WERI-Rb-1 (cell line): ENCODE results near the gene NBAS.

Source experiments
- DNase-seq: peaks from one replicate; pipeline ENCODE4 v3.0.0-alpha.2; 2020
- H3K27ac ChIP-seq: fragments of 250-450 bp; sonication (Bioruptor Pico); 2 replicates; pipeline ENCODE4 v1.5.1; 2020; ENCODE audit warnings: mild to moderate bottlenecking, moderate library complexity
- H3K27me3 ChIP-seq: fragments of 250-450 bp; sonication (Bioruptor Pico); 2 replicates; pipeline ENCODE4 v1.5.1; 2021; ENCODE audit warnings: mild to moderate bottlenecking, low read depth, moderate library complexity; ENCODE audit not compliant: insufficient read depth, severe bottlenecking
- H3K36me3 ChIP-seq: fragments of 250-450 bp; sonication (Bioruptor Pico); 2 replicates; pipeline ENCODE4 v1.5.1; 2020; ENCODE audit warnings: mild to moderate bottlenecking, moderate library complexity
- H3K4me3 ChIP-seq: 2 replicates; pipeline ENCODE4 v1.5.1; 2011; ENCODE audit warnings: low read depth, mild to moderate bottlenecking, control low read depth, low read length
- H3K9me3 ChIP-seq: fragments of 250-450 bp; sonication (Bioruptor Pico); 2 replicates; pipeline ENCODE4 v1.5.1; 2021; ENCODE audit warnings: mild to moderate bottlenecking, moderate library complexity; ENCODE audit not compliant: severe bottlenecking
- CTCF ChIP-seq: IDR thresholded peaks from 2 replicates; pipeline ENCODE4 v1.5.1; 2011; ENCODE audit warnings: low read depth, mild to moderate bottlenecking, control low read depth, inconsistent platforms, low read length

The NBAS gene

DNA sequence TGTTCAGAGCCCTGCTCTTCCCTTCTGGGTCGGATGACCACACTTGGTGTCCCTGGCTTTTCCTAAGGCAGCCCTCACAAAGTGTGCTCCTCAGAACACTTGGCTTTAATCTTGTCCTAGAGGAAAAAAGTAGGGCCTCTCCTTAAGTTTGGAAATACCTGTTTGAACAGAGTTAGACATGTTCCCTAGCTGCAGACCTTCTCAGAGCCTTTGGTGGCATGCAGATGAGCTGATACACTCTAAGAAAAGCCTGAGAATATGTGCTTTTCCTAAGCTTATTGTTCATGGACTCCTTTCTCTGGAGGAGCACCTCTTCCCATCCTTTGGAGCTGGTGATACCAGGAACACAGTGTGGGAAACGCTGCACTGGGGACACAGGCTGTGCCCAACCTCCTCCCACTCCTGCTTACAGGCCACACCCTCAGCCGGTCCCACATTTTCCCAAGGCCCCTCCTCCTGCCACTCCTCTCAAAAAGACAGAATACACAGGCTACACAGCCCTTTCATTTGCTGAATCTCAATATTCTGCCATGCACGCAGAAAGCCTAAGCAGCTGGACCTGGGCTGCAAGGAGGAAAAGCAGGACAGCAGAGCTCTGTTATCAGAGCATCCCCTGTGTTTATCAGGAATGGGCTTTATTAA lies 443.6 kb downstream of the NBAS start:
- H3K27ac ChIP-seq = no peak overlapping the region
- no peak overlapping the region for H3K4me3 ChIP-seq
- no peaks in the 10 kb centered on the region for H3K36me3 ChIP-seq
- no peak for TF ChIP-seq CTCF
- H3K27me3 ChIP-seq = no peaks in the 10 kb centered on the region
- no peak for DNase-seq
- peaks cover 2% of the 10 kb centered on the region for H3K9me3 ChIP-seq
